Osteocyte (in vitro differentiated cells): ENCODE data around the gene HNRNPM. TPM values are rescaled to one million over a fixed set of nuclear protein-coding genes. Genes with fewer than 3 reads are reported as not detected.

Source experiments
- DNase-seq: peaks from one replicate; pipeline ENCODE4 v3.0.0; 2021; ENCODE audit warnings: mixed read lengths; ENCODE audit not compliant: unreplicated experiment; ENCODE audit errors: extremely low spot score
- H3K27ac Mint-ChIP-seq: one replicate; pipeline ENCODE4 v1.8.0; 2021; ENCODE audit warnings: mild to moderate bottlenecking, mixed read lengths; ENCODE audit not compliant: unreplicated experiment
- H3K27me3 Mint-ChIP-seq: one replicate; pipeline ENCODE4 v1.8.0; 2021; ENCODE audit warnings: mixed read lengths; ENCODE audit not compliant: unreplicated experiment
- H3K36me3 Mint-ChIP-seq: one replicate; pipeline ENCODE4 v1.8.0; 2021; ENCODE audit warnings: mixed read lengths; ENCODE audit not compliant: unreplicated experiment
- H3K4me1 Mint-ChIP-seq: one replicate; pipeline ENCODE4 v1.8.0; 2021; ENCODE audit warnings: mixed read lengths; ENCODE audit not compliant: unreplicated experiment
- H3K4me3 Mint-ChIP-seq: one replicate; pipeline ENCODE4 v1.8.0; 2021; ENCODE audit warnings: mild to moderate bottlenecking, moderate library complexity, mixed read lengths; ENCODE audit not compliant: unreplicated experiment
- H3K9me3 Mint-ChIP-seq: one replicate; pipeline ENCODE4 v1.8.0; 2021; ENCODE audit warnings: mixed read lengths; ENCODE audit not compliant: unreplicated experiment
- CTCF ChIP-seq: fragments of 200-600 bp; sonication (generic); IDR thresholded peaks from 2 replicates; pipeline ENCODE4 v1.5.0; 2021; ENCODE audit warnings: antibody characterized with exemption, mild to moderate bottlenecking, moderate library complexity
- total RNA-seq: library from RNA; stranded (reverse); gene quantifications from 2 replicates; pipeline ENCODE4 v1.2.1, GENCODE V29; 2021

Gene HNRNPM
- total RNA-seq, 1 donor from 2014 or later, result 156 TPM

- Mint-ChIP-seq H3K27ac (no peak overlapping the region), H3K36me3 (peaks cover 17% of the 10 kb centered on the region), H3K27me3 (no peaks in the 10 kb centered on the region), H3K4me3 (no peak overlapping the region), H3K9me3 (no peaks in the 10 kb centered on the region), H3K4me1 (peaks cover 47% of the 10 kb centered on the region)
- no peak for DNase-seq
- no peak for TF ChIP-seq CTCF
Measured at GRCh38 chr19:8397746-8398310, 46.9 kb upstream of the HNRNPM start.

GRCh38 chr19:8398311-8398771 lies 46.4 kb upstream of the HNRNPM start:
- Mint-ChIP-seq H3K36me3 (peaks cover 15% of the 10 kb centered on the region), H3K27ac (no peak overlapping the region), H3K27me3 (no peaks in the 10 kb centered on the region), H3K4me3 (no peak overlapping the region), H3K4me1 (peaks cover 43% of the 10 kb centered on the region), H3K9me3 (no peaks in the 10 kb centered on the region)
- no peak for TF ChIP-seq CTCF
- no peak for DNase-seq

- TF ChIP-seq CTCF, result no peak
- no peak overlapping the region for H3K4me3 Mint-ChIP-seq
- H3K27me3 Mint-ChIP-seq, result no peaks in the 10 kb centered on the region
- H3K36me3 Mint-ChIP-seq, result peaks cover 16% of the 10 kb centered on the region
- no peak overlapping the region for H3K27ac Mint-ChIP-seq
- DNase-seq, result no peak
- H3K9me3 Mint-ChIP-seq, result no peaks in the 10 kb centered on the region
- peaks cover 30% of the 10 kb centered on the region for H3K4me1 Mint-ChIP-seq
Measured at GRCh38 chr19:8399681-8400188, 45.0 kb upstream of the HNRNPM start.

GRCh38 chr19:8401981-8402411 lies 42.8 kb upstream of the HNRNPM start:
- Mint-ChIP-seq H3K4me3 (no peak overlapping the region), H3K4me1 (peaks cover 14% of the 10 kb centered on the region), H3K27me3 (no peaks in the 10 kb centered on the region), H3K36me3 (peaks cover 20% of the 10 kb centered on the region), H3K9me3 (no peaks in the 10 kb centered on the region), H3K27ac (no peak overlapping the region)
- no peak for TF ChIP-seq CTCF
- DNase-seq, result no peak

GRCh38 chr19:8403098-8403819 lies 41.5 kb upstream of the HNRNPM start:
- Mint-ChIP-seq H3K27me3 (no peaks in the 10 kb centered on the region), H3K36me3 (peaks cover 20% of the 10 kb centered on the region), H3K9me3 (no peaks in the 10 kb centered on the region), H3K4me1 (peaks cover 4% of the 10 kb centered on the region), H3K4me3 (no peak overlapping the region), H3K27ac (no peak overlapping the region)
- no peak for DNase-seq
- TF ChIP-seq CTCF, result no peak
